Heart right ventricle (tissue), 16 donors: Measurements from ENCODE around the gene CDC42SE2. TPM values are rescaled to one million over a fixed set of nuclear protein-coding genes. Genes with fewer than 3 reads are reported as not detected.
"Not testable (repeated sequence)": the region's sequence is repeated elsewhere in the genome, so short reads cannot be mapped to it uniquely, and the experiment has no call there.

ENCODE experiments used
- ATAC-seq, 8 donors: fragments of 200-7000 bp; cut with Tn5 transposase; one replicate each; pipeline ENCODE4 v1.9.1; 2020; ENCODE audit warnings: mild to moderate bottlenecking in 8 of 8, moderate library complexity in 8 of 8, moderate number of reproducible peaks in 1 of 8
- DNase-seq, 2 donors: peaks; one replicate each; pipeline ENCODE4 v3.0.0-alpha.2; 2020
- H3K27ac ChIP-seq, 10 donors: fragments of 200-600 bp; sonication (generic) in 2 of 10; one replicate each; pipeline versions ENCODE4 v1.5.0 to v1.8.0; 2020 to 2022; ENCODE audit warnings: mild to moderate bottlenecking in 3 of 10
- H3K27me3 ChIP-seq, 7 donors: fragments of 200-600 bp; one replicate each; pipeline ENCODE4 v1.8.0; 2021 to 2022; ENCODE audit warnings: mild to moderate bottlenecking in 2 of 7
- H3K36me3 ChIP-seq, 9 donors: fragments of 200-600 bp; sonication (generic) in 1 of 9; one replicate each; pipeline versions ENCODE4 v1.5.0 to v1.8.0; 2020 to 2022; ENCODE audit warnings: mild to moderate bottlenecking in 2 of 9
- H3K4me1 ChIP-seq, 9 donors: fragments of 200-600 bp; sonication (generic) in 1 of 9; one replicate each; pipeline versions ENCODE4 v1.5.0 to v1.8.0; 2020 to 2022; ENCODE audit warnings: mild to moderate bottlenecking in 4 of 9
- H3K4me3 ChIP-seq, 10 donors: fragments of 200-600 bp; sonication (generic) in 2 of 10; one replicate each; pipeline versions ENCODE4 v1.5.0 to v1.8.0; 2020 to 2022; ENCODE audit warnings: mild to moderate bottlenecking in 7 of 10, moderate library complexity in 2 of 10
- H3K9me3 ChIP-seq, 11 donors: fragments of 200-600 bp in 10 of 11; sonication (generic) in 2 of 11; one replicate each; pipeline versions ENCODE4 v1.5.0 to v1.8.0; 2013 to 2022; ENCODE audit warnings: mild to moderate bottlenecking in 2 of 11, control low read depth in 1 of 11, moderate library complexity in 1 of 11
- CTCF ChIP-seq, 9 donors: fragments of 200-600 bp; sonication (generic) in 2 of 9; IDR thresholded peaks; one replicate each; pipeline versions ENCODE4 v1.5.0 to v1.8.0; 2021 to 2022; ENCODE audit warnings: antibody characterized with exemption in 9 of 9, mild to moderate bottlenecking in 5 of 9, moderate library complexity in 1 of 9
- WGBS, 2 donors: extraction: QIAGEN DNeasy Blood & Tissue Kit; methylation state at CpG; one replicate each; pipeline ENCODE4 v1.1.7; 2013; ENCODE audit warnings: inconsistent platforms in 1 of 2; 5-methylcytosine and 5-hydroxymethylcytosine counted together
- intact Hi-C, 10 donors: fragments of 100-400 bp; cut with DNase I; formaldehyde crosslinking; loops; one replicate each; pipeline versions ENCODE4 v1.11.1 to v1.14.2; 2022
- polyA plus RNA-seq, 2 donors: library from polyadenylated mRNA; stranded (reverse); fragments of 200-250 nt; gene quantifications; one replicate each; pipeline ENCODE4 v1.2.3, GENCODE V29; 2013
- total RNA-seq, 10 donors: library from RNA; stranded (reverse); fragmentation: NEBNext Ultra II Directional in 3 of 10; extraction: Animal tissue kit (Norgen Biotek cat#: 25700) in 3 of 10; gene quantifications; one replicate each; pipeline versions ENCODE4 v1.2.1 to v1.2.4, GENCODE V29; 2021 to 2023
- donor health status: Arrhythmogenic right ventricular cardiomyopathy.
- donor health status: ischemic (EF 13 %, LVEDD 7.1; RV severe dilation, severe dysfunction).
- donor health status: healthy with polysubstance abuse.
- donor health status: DM: no; HTN: yes; CAD: no.
- donor health status: DM: no; HTN: no; CAD: no.
- donor health status: ischemic (EF 25% LVEDD 6.9; RV normal size, moderate dysfunction).
- donor health status: ischemic (EF 25% LVEDD 5.7; RV mildly dilated, moderate dysfunction).
- donor health status: healthy.
- donor health status: DM: yes; HTN: yes; CAD: no.
- donor health status: Ischemic cardiomyopathy.
- donor health status: ischemic (EF 35%, LVEDD 5.7; RV mildly dilated, moderate dysfunction).
- donor health status: nonischemic (EF 11% LVEDD 7.7; RV severe dilation, severe dysfunction).
- donor health status: DM: yes; HTN: yes; CAD: no.
- donor health status: PGD.
- donor health status: ischemic (EF 29% LVEDD 5.4; RV normal size, mild dysfunction).
- donor health status: nonischemic (EF 23%, LVEDD 6.1; RV moderate dilation, normal function).

CDC42SE2 gene
- total and polyA plus RNA-seq, 12 donors: 5.4 to 25.8 (median 11.1) TPM

GRCh38 chr5:131378721-131379541 lies 115.1 kb downstream of the CDC42SE2 start:
- no peaks in the 10 kb centered on the region for H3K36me3 ChIP-seq
- H3K4me3 ChIP-seq: no peak overlapping the region
- TF ChIP-seq CTCF (IDR thresholded peaks at IDR 0.05): no peak
- no peaks in the 10 kb centered on the region for H3K27me3 ChIP-seq
- DNase-seq (no peak), ATAC-seq (no peak)
- H3K9me3 ChIP-seq: no peaks in the 10 kb centered on the region
- peaks cover 0 to 77% (median 15%) of the 10 kb centered on the region in 9 donors for H3K4me1 ChIP-seq
- peak overlapping the region in 9 of 10 donors; percentile 29 to 92 (median 57) for H3K27ac ChIP-seq
- intact Hi-C loops: loop anchor here in 4 of 10 donors (10.0 kb wide), 3 partner anchors 104 to 214 kb away; partner anchors contain the start of genes CDC42SE2 (in 2 of the 4) and HINT1 (in 1 of the 4)

- Histone ChIP-seq H3K27me3 (no peaks in the 10 kb centered on the region), H3K4me3 (peak overlapping the region in 1 of 10 donors; percentile 12), H3K27ac (peak overlapping the region in 9 of 10 donors; percentile 29 to 92 (median 57)), H3K36me3 (no peaks in the 10 kb centered on the region), H3K4me1 (peaks cover 0 to 82% (median 15%) of the 10 kb centered on the region in 9 donors), H3K9me3 (no peaks in the 10 kb centered on the region)
- DNase-seq (peak in 1 of 2 donors; percentile 41), ATAC-seq (peak in 7 of 8 donors; percentile 60 to 85 (median 76))
- intact Hi-C loops: loop anchor here in 5 of 10 donors (5.0 to 10.0 kb wide), 4 partner anchors 105 to 793 kb away; partner anchors contain the start of genes CDC42SE2 (in 4 of the 5) and HINT1 (in 2 of the 5)
- 47 to 60% methylated on average over 7 of the region's 7 CpGs for WGBS, 2 donors
- TF ChIP-seq CTCF (IDR thresholded peaks at IDR 0.05): no peak
These were observed 115.9 kb downstream of the CDC42SE2 start for GRCh38 chr5:131379723-131380122.

GRCh38 chr5:131380238-131380637 lies 116.4 kb downstream of the CDC42SE2 start:
- not testable (repeated sequence) for H3K4me3 ChIP-seq, H3K9me3 ChIP-seq, H3K27me3 ChIP-seq, ATAC-seq, DNase-seq, H3K36me3 ChIP-seq
- intact Hi-C loops: loop anchor here in 4 of 10 donors (5.0 to 10.0 kb wide), 3 partner anchors 115 to 792 kb away; partner anchors contain the start of genes CDC42SE2 (in 2 of the 4) and HINT1 (in 1 of the 4)
- WGBS, 2 donors: 93% methylated on average over 2 of the region's 2 CpGs
- Histone ChIP-seq H3K4me1 (peaks cover 0 to 77% (median 13%) of the 10 kb centered on the region in 9 donors), H3K27ac (peak overlapping the region in 8 of 10 donors; percentile 4 to 92 (median 62))

- peaks cover 0 to 79% (median 12%) of the 10 kb centered on the region in 9 donors for H3K4me1 ChIP-seq
- peaks cover 0 to 9% (median 0%) of the 10 kb centered on the region in 9 donors for H3K36me3 ChIP-seq
- ATAC-seq (no peak), DNase-seq (no peak)
- TF ChIP-seq CTCF (IDR thresholded peaks at IDR 0.05): no peak
- H3K27me3 ChIP-seq: no peaks in the 10 kb centered on the region
- no peak overlapping the region for H3K4me3 ChIP-seq
- WGBS, 2 donors: 88 to 90% methylated on average over 4 of the region's 4 CpGs
- intact Hi-C loops: loop anchor here in 4 of 10 donors (5.0 to 10.0 kb wide), 3 partner anchors 116 to 791 kb away; partner anchors contain the start of genes CDC42SE2 (in 2 of the 4) and HINT1 (in 1 of the 4)
- H3K27ac ChIP-seq: peak overlapping the region in 2 of 10 donors; percentile 72 to 92
- no peaks in the 10 kb centered on the region for H3K9me3 ChIP-seq
These were observed 117.2 kb downstream of the CDC42SE2 start for GRCh38 chr5:131381021-131381420.
